A673 (cell line): ENCODE data around the gene TMEM158.

ENCODE experiments used
- CTCF ChIP-seq: fragments of 300-800, 200-600 bp; sonication (generic); conservative IDR thresholded peaks from 2 replicates; pipeline ENCODE4 v1.5.1; 2017; ENCODE audit warnings: low read depth, mild to moderate bottlenecking, antibody characterized with exemption, low read length, moderate library complexity, mixed read lengths
- EZH2 ChIP-seq: fragments of 200-600 bp; sonication (generic); IDR thresholded peaks from 2 replicates; pipeline ENCODE4 v1.6.1; 2017; ENCODE audit warnings: borderline replicate concordance, low read depth, mild to moderate bottlenecking, mixed read lengths, antibody characterized with exemption, low read length; ENCODE audit not compliant: poor library complexity, severe bottlenecking

- TF ChIP-seq CTCF: no peak
- no peak for TF ChIP-seq EZH2
These were observed 14.0 kb downstream of the TMEM158 start for GRCh38 chr3:45212095-45212468.
